Hematopoietic multipotent progenitor cell treated with erythropoietin and hydrocortisone succinate and interleukin-3 and kit ligand, for 8 days (in vitro differentiated cells): ENCODE data around the gene TFPT.

ENCODE experiments used
- DNase-seq: peaks from one replicate; pipeline ENCODE4 v3.0.0-alpha.2; 2015

Gene TFPT

GRCh38 chr19:54069470-54069869 is 46.0 kb downstream of the TFPT start:
- DNase-seq = no peak

GRCh38 chr19:54063350-54064116 is 51.9 kb downstream of the TFPT start, which contains the start of gene VSTM1:
Gene VSTM1 (minus strand): TSS chr19:54063897. CDS start chr19:54063777, 120 bp downstream.
- DNase-seq = no peak

- DNase-seq = no peak
Measured at GRCh38 chr19:54062643-54063042, 52.8 kb downstream of the TFPT start.
